MM.1S (cell line): ENCODE measurements around the gene CHST2.
"Not testable (repeated sequence)": the region's sequence is repeated elsewhere in the genome, so short reads cannot be mapped to it uniquely, and the experiment has no call there.

Experiments
- DNase-seq: peaks from one replicate; pipeline ENCODE4 v3.0.0-alpha.2; 2015
- H2AFZ ChIP-seq: fragments of 300-600 bp; sonication (generic); 2 replicates; pipeline ENCODE4 v1.6.0; 2016; ENCODE audit warnings: antibody characterized with exemption, low read length
- H3F3A ChIP-seq: fragments of 300-600 bp; sonication (generic); 2 replicates; pipeline ENCODE4 v1.6.1; 2016; ENCODE audit warnings: mild to moderate bottlenecking, antibody characterized with exemption, low read length, moderate library complexity, mixed read lengths; ENCODE audit not compliant: insufficient read depth
- H3K27ac ChIP-seq: fragments of 300-600 bp; sonication (generic); 2 replicates; pipeline ENCODE4 v1.5.1; 2016; ENCODE audit warnings: mild to moderate bottlenecking, low read length
- H3K27me3 ChIP-seq: fragments of 300-600 bp; sonication (generic); replicated peaks from 2 replicates; pipeline ENCODE4 v1.6.0; 2016; ENCODE audit warnings: low read length; ENCODE audit not compliant: insufficient read depth
- H3K36me3 ChIP-seq: fragments of 300-600 bp; sonication (generic); replicated peaks from 2 replicates; pipeline ENCODE4 v1.6.1; 2016; ENCODE audit warnings: mild to moderate bottlenecking, low read length, mixed read lengths; ENCODE audit not compliant: insufficient read depth
- H3K4me1 ChIP-seq: fragments of 300-600 bp; sonication (generic); 2 replicates; pipeline ENCODE4 v1.6.1; 2016; ENCODE audit warnings: low read length, mixed read lengths
- H3K4me2 ChIP-seq: fragments of 300-600 bp; sonication (generic); 2 replicates; pipeline ENCODE4 v1.6.0; 2016; ENCODE audit warnings: low read depth, low read length
- H3K4me3 ChIP-seq: fragments of 300-600 bp; sonication (generic); 2 replicates; pipeline ENCODE4 v1.5.1; 2016; ENCODE audit warnings: low read length, mixed read lengths
- H3K79me2 ChIP-seq: fragments of 300-600 bp; sonication (generic); 2 replicates; pipeline ENCODE4 v1.6.1; 2016; ENCODE audit warnings: mixed run types, low read length, mixed read lengths
- H3K9ac ChIP-seq: fragments of 300-600 bp; sonication (generic); 2 replicates; pipeline ENCODE4 v1.6.1; 2016; ENCODE audit warnings: low read length, mixed read lengths
- H3K9me2 ChIP-seq: fragments of 300-600 bp; sonication (generic); replicated peaks from 2 replicates; pipeline ENCODE4 v1.6.1; 2016; ENCODE audit warnings: mild to moderate bottlenecking, low read length, mixed read lengths; ENCODE audit not compliant: insufficient read depth
- H3K9me3 ChIP-seq: fragments of 300-600 bp; sonication (generic); replicated peaks from 2 replicates; pipeline ENCODE4 v1.6.1; 2016; ENCODE audit warnings: mild to moderate bottlenecking, low read length, mixed read lengths; ENCODE audit not compliant: insufficient read depth
- H4K20me1 ChIP-seq: fragments of 300-600 bp; sonication (generic); 2 replicates; pipeline ENCODE4 v1.6.1; 2016; ENCODE audit warnings: mild to moderate bottlenecking, low read length, moderate library complexity, mixed read lengths; ENCODE audit not compliant: insufficient read depth
- EZH2 ChIP-seq: fragments of 300-600 bp; sonication (generic); optimal IDR thresholded peaks from 2 replicates; pipeline ENCODE3; 2017; ENCODE audit warnings: low read depth, mild to moderate bottlenecking, antibody characterized with exemption, low read length, mixed read lengths
- EZH2phosphoT487 ChIP-seq: fragments of 300-600 bp; sonication (generic); IDR thresholded peaks from 2 replicates; pipeline ENCODE4 v1.6.1; 2018; ENCODE audit warnings: antibody characterized with exemption, low read length
- TF ChIP-seq, protein P1 (sequence below): fragments of 300-600 bp; sonication (generic); IDR thresholded peaks from 2 replicates; pipeline ENCODE4 v1.5.1; 2016; ENCODE audit warnings: antibody characterized with exemption, low read length, mixed read lengths

Gene CHST2

GRCh38 chr3:143073983-143074382, 45.6 kb upstream of the CHST2 start:
- not testable (repeated sequence) for DNase-seq, H4K20me1 ChIP-seq, H3K4me2 ChIP-seq, H2AFZ ChIP-seq, H3K36me3 ChIP-seq, H3K27me3 ChIP-seq, H3K79me2 ChIP-seq, H3K9me2 ChIP-seq, H3K9me3 ChIP-seq, H3F3A ChIP-seq, H3K27ac ChIP-seq, H3K4me1 ChIP-seq, H3K9ac ChIP-seq, H3K4me3 ChIP-seq

DNA sequence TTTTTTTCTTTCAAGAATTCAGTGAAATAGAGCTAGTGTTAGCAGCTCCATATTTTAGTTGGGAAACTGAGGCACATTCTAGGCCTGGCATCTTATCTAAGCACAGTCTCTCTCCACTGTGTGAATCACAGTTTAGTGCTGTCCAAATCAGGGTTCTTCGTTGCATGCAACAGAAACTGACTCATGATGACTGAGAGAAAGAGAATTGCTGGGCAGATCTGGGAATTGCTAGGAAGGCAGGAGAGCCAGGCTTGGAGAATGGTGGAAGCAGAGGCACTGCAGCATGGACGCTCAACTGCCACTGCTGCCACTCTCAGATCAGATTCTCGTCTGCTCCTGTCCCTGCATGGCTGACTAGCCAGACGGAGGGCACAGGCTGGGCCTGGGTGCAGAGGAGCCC, 40.7 kb upstream of the CHST2 start:
- Histone ChIP-seq H2AFZ (no peak overlapping the region), H3K4me2 (no peak overlapping the region), H3K79me2 (no peaks in the 10 kb centered on the region), H3K27me3 (no peaks in the 10 kb centered on the region), H3K9me2 (no peaks in the 10 kb centered on the region), H4K20me1 (no peaks in the 10 kb centered on the region), H3K27ac (no peak overlapping the region), H3K36me3 (no peaks in the 10 kb centered on the region), H3F3A (no peaks in the 10 kb centered on the region), H3K9ac (no peak overlapping the region), H3K4me3 (no peak overlapping the region), H3K9me3 (no peaks in the 10 kb centered on the region), H3K4me1 (no peaks in the 10 kb centered on the region)
- no peak for DNase-seq
- TF ChIP-seq EZH2 (no peak), EZH2phosphoT487 (no peak)
- TF ChIP-seq, protein P1, sequence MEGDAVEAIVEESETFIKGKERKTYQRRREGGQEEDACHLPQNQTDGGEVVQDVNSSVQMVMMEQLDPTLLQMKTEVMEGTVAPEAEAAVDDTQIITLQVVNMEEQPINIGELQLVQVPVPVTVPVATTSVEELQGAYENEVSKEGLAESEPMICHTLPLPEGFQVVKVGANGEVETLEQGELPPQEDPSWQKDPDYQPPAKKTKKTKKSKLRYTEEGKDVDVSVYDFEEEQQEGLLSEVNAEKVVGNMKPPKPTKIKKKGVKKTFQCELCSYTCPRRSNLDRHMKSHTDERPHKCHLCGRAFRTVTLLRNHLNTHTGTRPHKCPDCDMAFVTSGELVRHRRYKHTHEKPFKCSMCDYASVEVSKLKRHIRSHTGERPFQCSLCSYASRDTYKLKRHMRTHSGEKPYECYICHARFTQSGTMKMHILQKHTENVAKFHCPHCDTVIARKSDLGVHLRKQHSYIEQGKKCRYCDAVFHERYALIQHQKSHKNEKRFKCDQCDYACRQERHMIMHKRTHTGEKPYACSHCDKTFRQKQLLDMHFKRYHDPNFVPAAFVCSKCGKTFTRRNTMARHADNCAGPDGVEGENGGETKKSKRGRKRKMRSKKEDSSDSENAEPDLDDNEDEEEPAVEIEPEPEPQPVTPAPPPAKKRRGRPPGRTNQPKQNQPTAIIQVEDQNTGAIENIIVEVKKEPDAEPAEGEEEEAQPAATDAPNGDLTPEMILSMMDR = no peak

GRCh38 chr3:143080196-143080595, 39.4 kb upstream of the CHST2 start:
- H3K36me3 ChIP-seq = no peaks in the 10 kb centered on the region
- H4K20me1 ChIP-seq = no peaks in the 10 kb centered on the region
- H3F3A ChIP-seq = no peaks in the 10 kb centered on the region

DNA sequence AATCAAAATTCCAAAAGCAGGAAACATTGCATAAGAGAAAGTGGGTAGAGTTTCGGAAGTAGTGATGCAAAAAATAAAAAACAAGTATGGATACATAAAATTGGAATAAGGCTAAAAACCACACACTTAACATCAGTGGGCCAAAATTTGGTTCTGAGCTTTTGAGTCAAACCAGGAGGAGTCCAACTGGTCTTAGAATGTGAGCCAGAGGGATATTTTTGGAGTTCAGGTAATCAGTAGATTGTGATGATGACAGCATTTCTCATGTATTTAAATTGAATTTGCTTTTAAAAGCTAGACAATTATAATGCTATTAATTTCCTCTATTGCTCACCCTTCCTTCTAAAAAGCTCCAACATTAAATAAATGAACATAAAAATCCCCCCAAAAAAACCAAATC, 38.2 kb upstream of the CHST2 start:
- DNase-seq = no peak
- H3K9me2 ChIP-seq = no peaks in the 10 kb centered on the region
- no peaks in the 10 kb centered on the region for H3K4me1 ChIP-seq
- H3K27ac ChIP-seq = no peak overlapping the region
- H3K27me3 ChIP-seq = no peaks in the 10 kb centered on the region
- H3K9me3 ChIP-seq = no peaks in the 10 kb centered on the region
- no peaks in the 10 kb centered on the region for H4K20me1 ChIP-seq
- H3F3A ChIP-seq = no peaks in the 10 kb centered on the region
- TF ChIP-seq EZH2phosphoT487 (no peak), EZH2 (no peak)
- TF ChIP-seq, protein P1 = no peak
- no peak overlapping the region for H3K4me2 ChIP-seq
- no peak overlapping the region; the same call in 1 of the 2 replicates for H2AFZ ChIP-seq
- no peaks in the 10 kb centered on the region for H3K36me3 ChIP-seq
- H3K79me2 ChIP-seq = no peaks in the 10 kb centered on the region
- H3K9ac ChIP-seq = no peak overlapping the region
- no peak overlapping the region for H3K4me3 ChIP-seq

More at GRCh38 chr3:143080196-143080595, 39.4 kb upstream of the CHST2 start:
- Histone ChIP-seq H3K4me2 (no peak overlapping the region), H3K4me3 (no peak overlapping the region), H3K9me3 (no peaks in the 10 kb centered on the region), H3K4me1 (no peaks in the 10 kb centered on the region), H3K79me2 (no peaks in the 10 kb centered on the region), H3K9ac (no peak overlapping the region), H2AFZ (no peak overlapping the region), H3K9me2 (no peaks in the 10 kb centered on the region), H3K27ac (no peak overlapping the region), H3K27me3 (no peaks in the 10 kb centered on the region)
- no peak for DNase-seq
- TF ChIP-seq, protein P1 = no peak
- no peak for TF ChIP-seq EZH2phosphoT487
- no peak for TF ChIP-seq EZH2
